GM12872 (cell line): ENCODE data around the gene PRX.

Source experiments
- TF ChIP-seq, protein P1 (sequence below): IDR thresholded peaks from 3 replicates; pipeline ENCODE4 v1.5.1; 2011; ENCODE audit warnings: low read depth, mild to moderate bottlenecking, low read length, moderate library complexity; ENCODE audit not compliant: insufficient read depth

PRX gene

DNA sequence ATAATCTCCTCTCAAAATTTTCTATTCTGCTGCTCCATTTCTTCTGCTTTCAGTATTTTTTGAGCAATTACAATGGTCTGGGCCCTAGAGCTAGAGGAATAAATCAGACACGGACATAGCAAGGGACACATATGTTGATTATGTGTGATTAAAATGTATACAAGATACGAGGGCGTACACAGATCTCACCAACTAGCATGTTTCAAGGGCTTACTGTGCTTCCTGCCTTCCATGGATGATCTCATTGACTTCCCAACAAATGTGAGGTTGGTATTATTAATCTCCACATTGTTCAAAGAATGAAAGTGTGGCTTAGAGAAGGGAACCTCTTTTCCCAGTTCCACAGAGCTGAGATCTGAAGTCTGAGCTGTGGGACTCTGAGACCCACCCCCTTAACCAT lies 55.5 kb downstream of the PRX start:
- TF ChIP-seq, protein P1, sequence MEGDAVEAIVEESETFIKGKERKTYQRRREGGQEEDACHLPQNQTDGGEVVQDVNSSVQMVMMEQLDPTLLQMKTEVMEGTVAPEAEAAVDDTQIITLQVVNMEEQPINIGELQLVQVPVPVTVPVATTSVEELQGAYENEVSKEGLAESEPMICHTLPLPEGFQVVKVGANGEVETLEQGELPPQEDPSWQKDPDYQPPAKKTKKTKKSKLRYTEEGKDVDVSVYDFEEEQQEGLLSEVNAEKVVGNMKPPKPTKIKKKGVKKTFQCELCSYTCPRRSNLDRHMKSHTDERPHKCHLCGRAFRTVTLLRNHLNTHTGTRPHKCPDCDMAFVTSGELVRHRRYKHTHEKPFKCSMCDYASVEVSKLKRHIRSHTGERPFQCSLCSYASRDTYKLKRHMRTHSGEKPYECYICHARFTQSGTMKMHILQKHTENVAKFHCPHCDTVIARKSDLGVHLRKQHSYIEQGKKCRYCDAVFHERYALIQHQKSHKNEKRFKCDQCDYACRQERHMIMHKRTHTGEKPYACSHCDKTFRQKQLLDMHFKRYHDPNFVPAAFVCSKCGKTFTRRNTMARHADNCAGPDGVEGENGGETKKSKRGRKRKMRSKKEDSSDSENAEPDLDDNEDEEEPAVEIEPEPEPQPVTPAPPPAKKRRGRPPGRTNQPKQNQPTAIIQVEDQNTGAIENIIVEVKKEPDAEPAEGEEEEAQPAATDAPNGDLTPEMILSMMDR = no peak

DNA sequence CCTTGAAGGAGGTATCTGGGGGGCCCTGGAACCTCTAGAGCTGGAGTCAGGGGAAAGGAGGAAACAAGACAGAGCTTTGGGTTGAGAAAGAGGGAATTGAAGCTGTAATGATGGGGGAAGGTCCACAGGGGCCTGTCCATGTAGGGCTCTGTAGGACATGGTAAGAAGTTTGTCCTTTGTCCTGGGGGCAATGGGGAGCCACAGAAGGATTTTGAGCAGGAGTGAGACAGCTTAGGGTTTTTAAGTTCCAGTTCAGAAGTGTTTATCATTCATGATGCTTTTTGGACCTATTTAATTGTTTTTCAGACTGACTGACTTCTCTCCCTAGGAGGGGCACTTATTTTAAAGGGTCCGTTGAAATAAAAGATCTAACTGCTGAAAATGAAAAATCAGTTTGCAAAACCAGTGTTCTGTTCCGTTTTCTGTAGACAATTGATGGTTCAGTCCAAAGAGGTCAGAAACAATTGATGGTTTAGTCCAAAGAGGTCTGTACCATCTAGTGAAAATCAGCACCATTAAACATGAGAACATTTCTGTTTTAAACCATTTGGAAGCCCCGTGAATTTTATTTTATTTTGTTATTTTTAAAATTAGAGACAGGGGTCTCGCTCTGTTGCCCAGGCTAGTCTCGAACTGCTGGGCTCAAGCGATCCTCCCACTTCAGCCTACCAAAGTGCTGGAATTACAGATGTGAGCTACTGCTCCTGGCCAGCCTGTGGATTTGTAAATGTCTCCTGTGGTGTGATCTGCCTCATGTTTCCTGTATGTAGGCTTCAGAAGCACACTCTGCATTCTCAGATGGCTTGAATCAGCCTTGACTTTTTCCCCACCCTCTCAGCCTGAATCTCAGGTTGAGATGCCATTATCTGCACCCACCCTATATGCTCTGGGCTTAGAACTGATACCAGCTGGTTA lies 56.2 kb downstream of the PRX start:
- TF ChIP-seq, protein P1 = no peak

DNA sequence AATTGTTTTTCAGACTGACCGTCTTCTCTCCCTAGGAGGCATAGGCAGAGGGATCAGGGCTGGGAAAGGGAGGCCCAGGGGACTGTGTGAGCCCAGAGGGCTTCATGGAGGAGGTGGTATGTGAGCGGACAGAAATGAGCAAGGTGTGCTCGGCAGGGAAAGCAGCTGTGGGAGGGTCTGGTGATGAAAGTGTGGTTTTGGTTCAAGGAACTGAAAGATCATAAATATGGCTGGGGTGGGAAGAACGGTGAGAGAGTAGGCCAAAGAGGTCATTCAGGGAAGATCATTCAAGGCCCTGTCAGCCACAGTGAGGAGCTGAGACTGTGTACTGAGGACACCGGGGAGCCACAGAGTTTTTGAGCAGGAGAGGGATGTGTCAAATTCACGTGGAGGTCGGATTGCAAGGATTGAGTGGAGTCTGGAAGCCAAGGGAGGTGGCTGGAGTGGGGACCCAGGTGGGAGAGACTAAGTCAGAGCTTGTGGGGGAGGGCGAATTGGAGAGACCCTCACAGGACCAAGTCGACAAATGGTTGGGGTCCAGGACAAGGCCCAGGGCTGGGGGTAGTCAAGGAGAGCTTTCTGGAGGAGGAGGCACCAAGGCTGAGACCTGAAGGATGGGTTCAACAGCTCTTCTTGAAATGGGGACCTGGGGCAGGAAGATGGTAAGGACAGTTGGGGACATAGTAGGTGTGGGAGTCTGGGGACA lies 57.0 kb downstream of the PRX start:
- TF ChIP-seq, protein P1 = no peak

DNA sequence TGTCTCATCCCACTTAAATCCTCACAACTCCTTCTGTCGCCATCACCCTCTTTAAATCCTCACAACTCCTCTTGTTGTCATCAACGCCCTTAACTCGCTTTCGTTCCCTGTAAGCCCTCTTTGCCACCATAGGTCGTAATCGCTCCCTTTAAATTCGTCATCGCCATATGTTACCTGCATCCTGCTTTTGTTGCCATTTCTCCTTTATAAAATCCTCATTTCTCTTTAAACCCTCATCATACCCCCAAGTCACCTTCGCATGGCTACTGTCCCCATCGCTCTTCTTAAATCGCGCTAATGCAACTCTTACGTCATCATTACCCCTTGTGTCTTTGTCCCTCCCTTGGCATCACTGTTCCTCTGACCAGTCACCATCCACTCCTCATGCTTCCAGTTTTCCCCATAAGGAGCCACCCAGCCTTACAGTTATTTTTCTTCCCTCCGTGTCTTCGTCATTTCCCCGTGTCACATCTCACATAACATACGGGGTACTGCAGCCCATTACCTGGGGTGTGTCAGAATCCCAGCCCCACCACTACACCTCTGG lies 64.1 kb downstream of the PRX start:
- TF ChIP-seq, protein P1 = no peak

DNA sequence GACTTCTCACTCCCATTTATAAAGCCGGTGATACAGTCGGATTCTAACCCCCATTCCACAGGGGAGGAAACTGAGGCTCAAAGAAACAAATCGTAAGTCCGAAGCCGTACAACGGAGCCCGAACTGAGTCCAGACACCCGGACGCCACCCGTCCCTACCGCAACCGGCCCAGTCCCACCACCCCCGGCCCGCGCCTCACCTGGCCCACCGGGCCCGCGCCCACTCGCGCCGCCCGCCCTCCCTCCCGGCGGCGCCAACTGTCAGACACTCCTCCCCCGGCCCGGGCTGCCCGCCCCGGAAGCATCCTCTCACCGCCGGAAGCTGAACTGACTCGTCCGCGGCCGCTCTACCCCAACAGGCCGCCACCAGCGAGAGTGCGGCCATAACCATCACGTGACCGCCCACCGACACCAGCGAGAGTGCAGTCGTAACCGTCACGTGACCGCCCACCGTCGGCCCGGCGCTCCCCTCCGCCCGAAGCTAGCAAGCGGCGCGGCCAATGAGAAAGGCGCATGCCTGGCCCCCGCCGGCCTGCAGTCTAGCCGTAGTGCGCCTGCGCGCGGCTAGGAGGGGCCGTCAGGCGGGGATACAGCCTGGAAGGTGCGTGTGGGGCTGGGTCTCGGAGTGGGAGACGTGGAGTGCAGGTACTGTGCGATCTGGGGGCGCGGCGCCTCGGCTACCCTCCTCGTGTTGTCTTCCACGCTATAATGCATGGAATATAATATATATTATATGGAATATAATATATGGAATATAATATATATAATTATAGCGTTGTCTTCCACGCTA lies 64.9 kb downstream of the PRX start, which contains the start of the genes C19orf47 and PLD3:
TSS of gene C19orf47 (minus strand) at position 273 of the 789 bp plus-strand sequence. CDS start 6,540 bp downstream, outside the sequence.
TSS of gene PLD3 (plus strand) at position 571 of the 789 bp plus-strand sequence. CDS start 17,789 bp downstream, outside the sequence.
- TF ChIP-seq, protein P1 = no peak

DNA sequence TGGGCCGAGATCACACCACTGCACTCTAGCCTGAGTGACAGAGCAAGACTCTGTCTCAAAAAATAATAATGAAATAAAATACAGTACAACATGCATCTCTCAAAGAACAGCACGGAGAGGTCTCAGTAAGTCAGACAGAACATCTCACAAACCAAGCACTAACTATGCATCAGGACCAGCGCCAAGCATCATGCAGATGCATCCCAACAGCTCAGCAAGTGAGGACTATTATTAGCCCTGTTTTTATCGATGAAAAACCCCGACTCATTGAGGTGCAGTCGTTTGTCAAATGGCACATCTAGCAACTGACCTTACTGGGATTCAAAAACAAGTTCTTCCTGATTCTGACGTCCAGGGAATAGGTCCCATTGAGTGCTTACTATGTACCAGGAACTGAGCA lies 68.8 kb downstream of the PRX start:
- TF ChIP-seq, protein P1 = no peak
